Muscle layer of colon (tissue), 2 donors: ENCODE measurements around the gene TRAF7.

ENCODE experiments used
- H3K27ac ChIP-seq: one replicate; pipeline ENCODE4 v1.7.0; 2013; ENCODE audit warnings: low read depth, mild to moderate bottlenecking, low read length, moderate library complexity
- H3K27me3 ChIP-seq, 2 donors: one replicate each; pipeline ENCODE4 v1.7.0; 2013; ENCODE audit warnings: low read length in 2 of 2, mild to moderate bottlenecking in 2 of 2; ENCODE audit not compliant: insufficient read depth in 2 of 2, control insufficient read depth in 1 of 2
- H3K36me3 ChIP-seq: one replicate; pipeline ENCODE4 v1.7.0; 2013; ENCODE audit warnings: mild to moderate bottlenecking, low read length; ENCODE audit not compliant: insufficient read depth
- H3K4me1 ChIP-seq: one replicate; pipeline ENCODE4 v1.7.0; 2013; ENCODE audit warnings: mild to moderate bottlenecking, low read length; ENCODE audit not compliant: insufficient read depth
- H3K4me3 ChIP-seq, 2 donors: one replicate each; pipeline ENCODE4 v1.7.0; 2013; ENCODE audit warnings: low read length in 2 of 2, low read depth in 1 of 2, mild to moderate bottlenecking in 1 of 2, moderate library complexity in 1 of 2
- H3K9ac ChIP-seq: one replicate; pipeline ENCODE4 v1.7.0; 2013; ENCODE audit warnings: low read length
- H3K9me3 ChIP-seq: one replicate; pipeline ENCODE4 v1.7.0; 2013; ENCODE audit warnings: mild to moderate bottlenecking, low read length
- donor health status: abdominal sarcoma.
- donor health status: Adenocarcinoma of cecum.

Gene TRAF7

GRCh38 chr16:2161911-2162310 is 6.3 kb downstream of the TRAF7 start:
- no peaks in the 10 kb centered on the region for H3K27me3 ChIP-seq
- peaks cover 14% of the 10 kb centered on the region for H3K36me3 ChIP-seq
- H3K9ac ChIP-seq: no peak overlapping the region
- no peak overlapping the region for H3K4me3 ChIP-seq
- H3K4me1 ChIP-seq: peaks cover 38% of the 10 kb centered on the region
- no peaks in the 10 kb centered on the region for H3K9me3 ChIP-seq
- no peak overlapping the region for H3K27ac ChIP-seq

- H3K4me1 ChIP-seq: peaks cover 30% of the 10 kb centered on the region
- no peak overlapping the region for H3K27ac ChIP-seq
- H3K36me3 ChIP-seq: peaks cover 21% of the 10 kb centered on the region
- H3K9me3 ChIP-seq: no peaks in the 10 kb centered on the region
- no peaks in the 10 kb centered on the region for H3K27me3 ChIP-seq
- H3K4me3 ChIP-seq: no peak overlapping the region
- no peak overlapping the region for H3K9ac ChIP-seq
Observed at GRCh38 chr16:2162676-2163118, 7.1 kb downstream of the TRAF7 start.

GRCh38 chr16:2163211-2163881 is 7.8 kb downstream of the TRAF7 start:
- H3K27ac ChIP-seq: no peak overlapping the region
- no peaks in the 10 kb centered on the region for H3K27me3 ChIP-seq
- H3K4me3 ChIP-seq: no peak overlapping the region
- H3K36me3 ChIP-seq: peaks cover 27% of the 10 kb centered on the region
- peaks cover 24% of the 10 kb centered on the region for H3K4me1 ChIP-seq
- no peaks in the 10 kb centered on the region for H3K9me3 ChIP-seq
- H3K9ac ChIP-seq: no peak overlapping the region

- Histone ChIP-seq H3K9ac (no peak overlapping the region), H3K27me3 (no peaks in the 10 kb centered on the region), H3K36me3 (peaks cover 29% of the 10 kb centered on the region), H3K9me3 (no peaks in the 10 kb centered on the region), H3K4me3 (no peak overlapping the region), H3K27ac (no peak overlapping the region), H3K4me1 (peaks cover 5% of the 10 kb centered on the region)
Observed at GRCh38 chr16:2165861-2166260, 10.3 kb downstream of the TRAF7 start.

- Histone ChIP-seq H3K4me3 (no peak overlapping the region), H3K27ac (no peak overlapping the region), H3K27me3 (no peaks in the 10 kb centered on the region), H3K4me1 (peaks cover 1% of the 10 kb centered on the region), H3K36me3 (peaks cover 29% of the 10 kb centered on the region), H3K9me3 (no peaks in the 10 kb centered on the region), H3K9ac (no peak overlapping the region)
Observed at GRCh38 chr16:2166263-2167067, 10.9 kb downstream of the TRAF7 start.

GRCh38 chr16:2167068-2167638 is 11.6 kb downstream of the TRAF7 start:
- Histone ChIP-seq H3K9ac (no peak overlapping the region), H3K4me1 (no peaks in the 10 kb centered on the region), H3K9me3 (no peaks in the 10 kb centered on the region), H3K4me3 (no peak overlapping the region), H3K27me3 (no peaks in the 10 kb centered on the region), H3K36me3 (peaks cover 29% of the 10 kb centered on the region), H3K27ac (no peak overlapping the region)

- Histone ChIP-seq H3K27me3 (no peaks in the 10 kb centered on the region), H3K9ac (no peak overlapping the region), H3K4me1 (no peaks in the 10 kb centered on the region), H3K36me3 (peaks cover 48% of the 10 kb centered on the region), H3K4me3 (no peak overlapping the region), H3K27ac (no peak overlapping the region), H3K9me3 (no peaks in the 10 kb centered on the region)
Observed at GRCh38 chr16:2170080-2170479, 14.5 kb downstream of the TRAF7 start.

- H3K27me3 ChIP-seq: no peaks in the 10 kb centered on the region
- H3K27ac ChIP-seq: no peak overlapping the region
- H3K36me3 ChIP-seq: peaks cover 52% of the 10 kb centered on the region
- H3K9ac ChIP-seq: no peak overlapping the region
- H3K9me3 ChIP-seq: no peaks in the 10 kb centered on the region
- no peaks in the 10 kb centered on the region for H3K4me1 ChIP-seq
- H3K4me3 ChIP-seq: no peak overlapping the region
Observed at GRCh38 chr16:2170587-2171435, 15.2 kb downstream of the TRAF7 start.

GRCh38 chr16:2171601-2172178 is 16.1 kb downstream of the TRAF7 start:
- no peaks in the 10 kb centered on the region for H3K9me3 ChIP-seq
- H3K27me3 ChIP-seq: no peaks in the 10 kb centered on the region
- H3K4me1 ChIP-seq: no peaks in the 10 kb centered on the region
- H3K4me3 ChIP-seq: no peak overlapping the region
- H3K9ac ChIP-seq: no peak overlapping the region
- no peak overlapping the region for H3K27ac ChIP-seq
- peaks cover 50% of the 10 kb centered on the region for H3K36me3 ChIP-seq

- no peak overlapping the region for H3K4me3 ChIP-seq
- H3K27me3 ChIP-seq: no peaks in the 10 kb centered on the region
- H3K27ac ChIP-seq: no peak overlapping the region
- H3K9ac ChIP-seq: no peak overlapping the region
- H3K9me3 ChIP-seq: no peaks in the 10 kb centered on the region
- H3K4me1 ChIP-seq: no peaks in the 10 kb centered on the region
- peaks cover 40% of the 10 kb centered on the region for H3K36me3 ChIP-seq
Observed at GRCh38 chr16:2172688-2173335, 17.2 kb downstream of the TRAF7 start.
